HUES48 (cell line): ENCODE measurements around the gene POC1B.

Source experiments
- H3K27ac ChIP-seq: one replicate; pipeline ENCODE4 v1.7.0; 2013; ENCODE audit warnings: low read depth, low read length, inconsistent platforms
- H3K27me3 ChIP-seq: 2 replicates; pipeline ENCODE4 v1.6.1; 2013; ENCODE audit warnings: mild to moderate bottlenecking, low read length; ENCODE audit not compliant: control insufficient read depth, insufficient read depth
- H3K36me3 ChIP-seq: 2 replicates; pipeline ENCODE4 v1.6.1; 2013; ENCODE audit warnings: low read length; ENCODE audit not compliant: control insufficient read depth, insufficient read depth
- H3K4me1 ChIP-seq: 2 replicates; pipeline ENCODE4 v1.6.1; 2013; ENCODE audit warnings: mild to moderate bottlenecking, low read length; ENCODE audit not compliant: control insufficient read depth, insufficient read depth
- H3K4me3 ChIP-seq: 2 replicates; pipeline ENCODE4 v1.5.1; 2013; ENCODE audit warnings: mild to moderate bottlenecking, low read depth, low read length
- H3K9ac ChIP-seq: 2 replicates; pipeline ENCODE4 v1.6.1; 2013; ENCODE audit warnings: mild to moderate bottlenecking, low read depth, low read length, moderate library complexity
- H3K9me3 ChIP-seq: 2 replicates; pipeline ENCODE4 v1.6.1; 2013; ENCODE audit warnings: low read length; ENCODE audit not compliant: control insufficient read depth, insufficient read depth

POC1B gene

GRCh38 chr12:89436062-89436461 is 89.8 kb downstream of the POC1B start:
- Histone ChIP-seq H3K36me3 (no peaks in the 10 kb centered on the region), H3K27ac (no peak overlapping the region)

GRCh38 chr12:89433634-89434033 is 92.2 kb downstream of the POC1B start:
- no peak overlapping the region for H3K9ac ChIP-seq

More at GRCh38 chr12:89436062-89436461, 89.8 kb downstream of the POC1B start:
- H3K4me3 ChIP-seq: no peak overlapping the region
- peaks cover 3% of the 10 kb centered on the region; the same call in 1 of the 2 replicates for H3K9me3 ChIP-seq
- H3K9ac ChIP-seq: no peak overlapping the region
- no peaks in the 10 kb centered on the region for H3K4me1 ChIP-seq
- H3K27me3 ChIP-seq: no peaks in the 10 kb centered on the region

GRCh38 chr12:89432396-89432795 is 93.5 kb downstream of the POC1B start:
- Histone ChIP-seq H3K4me3 (no peak overlapping the region), H3K4me1 (no peaks in the 10 kb centered on the region), H3K9me3 (no peaks in the 10 kb centered on the region), H3K27ac (no peak overlapping the region), H3K36me3 (no peaks in the 10 kb centered on the region), H3K9ac (no peak overlapping the region), H3K27me3 (no peaks in the 10 kb centered on the region)

More at GRCh38 chr12:89433634-89434033, 92.2 kb downstream of the POC1B start:
- Histone ChIP-seq H3K4me3 (no peak overlapping the region), H3K36me3 (no peaks in the 10 kb centered on the region), H3K27me3 (no peaks in the 10 kb centered on the region), H3K9me3 (no peaks in the 10 kb centered on the region), H3K4me1 (no peaks in the 10 kb centered on the region), H3K27ac (no peak overlapping the region)

- Histone ChIP-seq H3K4me3 (no peak overlapping the region), H3K27me3 (no peaks in the 10 kb centered on the region), H3K36me3 (no peaks in the 10 kb centered on the region), H3K27ac (no peak overlapping the region), H3K4me1 (no peaks in the 10 kb centered on the region), H3K9ac (no peak overlapping the region), H3K9me3 (no peaks in the 10 kb centered on the region)
Measured at GRCh38 chr12:89429528-89429927, 96.3 kb downstream of the POC1B start.

- Histone ChIP-seq H3K9me3 (no peaks in the 10 kb centered on the region), H3K9ac (no peak overlapping the region), H3K27ac (no peak overlapping the region), H3K4me3 (no peak overlapping the region), H3K27me3 (no peaks in the 10 kb centered on the region), H3K36me3 (no peaks in the 10 kb centered on the region), H3K4me1 (no peaks in the 10 kb centered on the region)
Measured at GRCh38 chr12:89427508-89428156, 98.2 kb downstream of the POC1B start.

- Histone ChIP-seq H3K4me1 (no peaks in the 10 kb centered on the region), H3K27ac (no peak overlapping the region), H3K4me3 (no peak overlapping the region), H3K36me3 (no peaks in the 10 kb centered on the region), H3K9me3 (no peaks in the 10 kb centered on the region), H3K27me3 (no peaks in the 10 kb centered on the region), H3K9ac (no peak overlapping the region)
Measured at GRCh38 chr12:89424846-89425245, 101.0 kb downstream of the POC1B start.

GRCh38 chr12:89424389-89424788 is 101.5 kb downstream of the POC1B start:
- Histone ChIP-seq H3K36me3 (no peaks in the 10 kb centered on the region), H3K9ac (no peak overlapping the region), H3K9me3 (no peaks in the 10 kb centered on the region), H3K4me1 (no peaks in the 10 kb centered on the region), H3K27me3 (no peaks in the 10 kb centered on the region), H3K27ac (no peak overlapping the region), H3K4me3 (no peak overlapping the region)

GRCh38 chr12:89421092-89421835 is 104.6 kb downstream of the POC1B start:
- H3K36me3 ChIP-seq: 0 out of 2 replicates have a peak, but pooled peaks cover 2% of the 10 kb centered on the region
- H3K27me3 ChIP-seq: no peaks in the 10 kb centered on the region
- H3K4me1 ChIP-seq: peaks cover 17% of the 10 kb centered on the region
- H3K9ac ChIP-seq: no peak overlapping the region
- H3K27ac ChIP-seq: no peak overlapping the region
- H3K4me3 ChIP-seq: no peak overlapping the region
- no peaks in the 10 kb centered on the region for H3K9me3 ChIP-seq

- Histone ChIP-seq H3K4me3 (no peak overlapping the region), H3K27ac (no peak overlapping the region), H3K36me3 (0 out of 2 replicates have a peak, but pooled peaks cover 2% of the 10 kb centered on the region), H3K9me3 (no peaks in the 10 kb centered on the region), H3K9ac (no peak overlapping the region), H3K4me1 (peaks cover 30% of the 10 kb centered on the region), H3K27me3 (no peaks in the 10 kb centered on the region)
Measured at GRCh38 chr12:89418228-89418910, 107.5 kb downstream of the POC1B start.

- Histone ChIP-seq H3K9ac (no peak overlapping the region), H3K4me3 (no peak overlapping the region), H3K36me3 (0 out of 2 replicates have a peak, but pooled peaks cover 2% of the 10 kb centered on the region), H3K4me1 (peaks cover 30% of the 10 kb centered on the region), H3K27ac (no peak overlapping the region), H3K9me3 (no peaks in the 10 kb centered on the region), H3K27me3 (no peaks in the 10 kb centered on the region)
Measured at GRCh38 chr12:89417246-89417977, 108.4 kb downstream of the POC1B start.
